Neural cell (in vitro differentiated cells): Measurements from ENCODE around the gene NR2E1.

Experiments
- EP300 ChIP-seq: fragments of 450-650 bp; conservative IDR thresholded peaks from 2 replicates; pipeline ENCODE4 v1.6.1; 2014; ENCODE audit warnings: antibody characterized with exemption, mild to moderate bottlenecking, moderate library complexity; ENCODE audit not compliant: poor library complexity, severe bottlenecking
- TF ChIP-seq, protein P1 (sequence below): fragments of 450-650 bp; IDR thresholded peaks from 2 replicates; pipeline ENCODE4 v1.5.1; 2014; ENCODE audit warnings: antibody characterized with exemption, mild to moderate bottlenecking, moderate library complexity; ENCODE audit not compliant: poor library complexity, severe bottlenecking

DNA sequence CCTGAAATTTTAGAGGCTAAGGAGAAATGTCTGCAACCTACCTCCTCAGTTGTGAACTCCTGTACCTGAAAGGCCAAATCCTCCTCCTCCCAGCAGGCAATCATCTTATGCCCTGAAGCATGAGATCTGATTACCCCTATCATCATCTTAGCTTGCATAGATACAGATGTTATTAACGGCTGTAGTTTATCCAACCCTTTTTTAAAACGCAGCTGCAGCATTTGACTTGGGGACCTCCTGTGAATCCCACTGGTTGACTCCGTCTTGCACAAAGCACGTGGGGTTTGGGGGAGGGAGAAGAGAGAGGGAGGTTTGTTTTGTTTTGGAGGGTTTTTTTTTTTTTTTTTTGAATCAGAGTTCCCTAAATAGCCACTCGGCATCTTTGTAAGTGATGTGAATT lies 5.8 kb upstream of the NR2E1 start:
- TF ChIP-seq, protein P1, sequence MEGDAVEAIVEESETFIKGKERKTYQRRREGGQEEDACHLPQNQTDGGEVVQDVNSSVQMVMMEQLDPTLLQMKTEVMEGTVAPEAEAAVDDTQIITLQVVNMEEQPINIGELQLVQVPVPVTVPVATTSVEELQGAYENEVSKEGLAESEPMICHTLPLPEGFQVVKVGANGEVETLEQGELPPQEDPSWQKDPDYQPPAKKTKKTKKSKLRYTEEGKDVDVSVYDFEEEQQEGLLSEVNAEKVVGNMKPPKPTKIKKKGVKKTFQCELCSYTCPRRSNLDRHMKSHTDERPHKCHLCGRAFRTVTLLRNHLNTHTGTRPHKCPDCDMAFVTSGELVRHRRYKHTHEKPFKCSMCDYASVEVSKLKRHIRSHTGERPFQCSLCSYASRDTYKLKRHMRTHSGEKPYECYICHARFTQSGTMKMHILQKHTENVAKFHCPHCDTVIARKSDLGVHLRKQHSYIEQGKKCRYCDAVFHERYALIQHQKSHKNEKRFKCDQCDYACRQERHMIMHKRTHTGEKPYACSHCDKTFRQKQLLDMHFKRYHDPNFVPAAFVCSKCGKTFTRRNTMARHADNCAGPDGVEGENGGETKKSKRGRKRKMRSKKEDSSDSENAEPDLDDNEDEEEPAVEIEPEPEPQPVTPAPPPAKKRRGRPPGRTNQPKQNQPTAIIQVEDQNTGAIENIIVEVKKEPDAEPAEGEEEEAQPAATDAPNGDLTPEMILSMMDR, result no peak
- no peak for TF ChIP-seq EP300
